Ramos (cell line): ENCODE results near the gene SMOC2.
"Not testable (repeated sequence)": the region's sequence is repeated elsewhere in the genome, so short reads cannot be mapped to it uniquely, and the experiment has no call there.

Source experiments
- in situ Hi-C: fragments of 300-500 bp; cut with MboI; formaldehyde crosslinking; loops from one replicate; pipeline ENCODE4 v1.14.3; 2022; ENCODE audit warnings: low sequenced_read_pairs; ENCODE audit not compliant: unreplicated experiment

The SMOC2 gene

DNA sequence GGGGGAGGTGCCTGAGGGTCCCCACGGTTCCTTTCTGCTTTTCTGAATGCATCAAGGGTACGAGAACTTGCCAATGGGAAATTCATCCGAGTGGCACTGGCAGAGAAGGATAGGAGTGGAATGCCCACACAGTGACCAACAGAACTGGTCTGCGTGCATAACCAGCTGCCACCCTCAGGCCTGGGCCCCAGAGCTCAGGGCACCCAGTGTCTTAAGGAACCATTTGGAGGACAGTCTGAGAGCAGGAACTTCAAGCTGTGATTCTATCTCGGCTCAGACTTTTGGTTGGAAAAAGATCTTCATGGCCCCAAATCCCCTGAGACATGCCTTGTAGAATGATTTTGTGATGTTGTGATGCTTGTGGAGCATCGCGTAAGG is 226.4 kb downstream of the SMOC2 start:
- in situ Hi-C loops = no loop called here

DNA sequence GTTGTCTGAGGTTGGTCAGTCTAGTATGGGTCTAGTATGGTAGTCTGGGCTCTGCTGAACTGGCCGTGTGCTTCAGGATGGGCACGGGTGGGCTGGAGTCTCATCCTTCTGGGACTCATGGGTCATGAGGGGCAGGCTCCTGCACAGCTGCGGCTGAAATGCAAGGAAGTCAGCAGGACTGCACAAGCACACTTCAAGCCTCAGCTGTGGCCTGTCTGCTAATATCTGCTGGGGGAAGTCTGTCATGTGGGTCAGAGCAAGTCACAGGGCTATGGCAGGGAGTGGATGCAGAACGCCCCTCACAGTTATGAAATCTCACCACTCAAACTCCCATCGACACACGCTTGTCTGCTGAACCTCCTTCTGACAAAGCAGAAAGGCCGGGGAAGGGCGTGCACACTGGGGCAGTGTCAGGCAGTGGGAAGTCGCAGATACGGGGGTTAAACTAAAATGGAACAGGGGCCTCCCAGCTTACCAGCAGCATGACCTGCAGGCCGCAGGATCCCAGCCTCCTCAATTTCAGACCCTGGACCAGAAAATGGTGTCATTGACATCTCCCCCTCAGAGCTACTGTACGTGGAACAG is 229.5 kb downstream of the SMOC2 start:
- in situ Hi-C loops = no loop called here

DNA sequence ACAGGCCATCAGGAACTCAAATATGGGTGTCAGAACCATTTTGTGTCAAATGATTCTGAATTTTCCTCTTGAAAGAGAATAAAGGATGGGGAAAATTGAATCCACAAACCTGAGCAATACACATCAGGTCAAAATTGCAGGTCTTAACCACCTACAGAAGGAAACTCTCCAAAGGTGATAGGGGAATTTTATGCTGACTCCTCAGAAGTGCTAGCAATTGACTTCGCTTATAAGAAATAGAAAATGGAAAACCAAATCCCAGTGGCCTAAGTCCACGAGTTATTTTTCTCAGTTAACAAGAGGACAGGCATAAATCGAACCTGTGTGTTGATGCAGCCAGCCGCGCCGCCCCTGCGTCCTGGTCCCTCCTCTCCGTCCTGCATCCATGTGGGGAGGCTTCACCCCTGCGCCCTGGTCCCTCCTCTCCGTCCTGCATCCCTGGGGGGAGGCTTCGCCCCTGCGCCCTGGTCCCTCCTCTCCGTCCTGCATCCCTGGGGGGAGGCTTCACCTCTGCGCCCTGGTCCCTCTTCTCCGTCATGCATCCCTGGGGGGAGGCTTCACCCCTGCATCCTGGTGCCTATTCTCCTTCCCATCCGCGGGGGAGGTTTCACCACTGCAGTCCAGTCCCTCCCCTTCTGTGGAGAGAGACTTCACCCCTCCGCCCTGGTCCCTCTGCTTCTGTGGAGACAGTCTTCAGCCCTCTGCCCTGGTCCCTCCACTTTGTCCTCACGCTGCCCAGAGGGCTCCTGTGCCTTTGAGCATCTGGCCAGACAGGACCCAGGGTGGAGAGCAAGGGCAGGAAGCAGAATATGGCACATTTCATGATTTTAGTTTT is 230.3 kb downstream of the SMOC2 start:
- in situ Hi-C loops = no loop called here

DNA sequence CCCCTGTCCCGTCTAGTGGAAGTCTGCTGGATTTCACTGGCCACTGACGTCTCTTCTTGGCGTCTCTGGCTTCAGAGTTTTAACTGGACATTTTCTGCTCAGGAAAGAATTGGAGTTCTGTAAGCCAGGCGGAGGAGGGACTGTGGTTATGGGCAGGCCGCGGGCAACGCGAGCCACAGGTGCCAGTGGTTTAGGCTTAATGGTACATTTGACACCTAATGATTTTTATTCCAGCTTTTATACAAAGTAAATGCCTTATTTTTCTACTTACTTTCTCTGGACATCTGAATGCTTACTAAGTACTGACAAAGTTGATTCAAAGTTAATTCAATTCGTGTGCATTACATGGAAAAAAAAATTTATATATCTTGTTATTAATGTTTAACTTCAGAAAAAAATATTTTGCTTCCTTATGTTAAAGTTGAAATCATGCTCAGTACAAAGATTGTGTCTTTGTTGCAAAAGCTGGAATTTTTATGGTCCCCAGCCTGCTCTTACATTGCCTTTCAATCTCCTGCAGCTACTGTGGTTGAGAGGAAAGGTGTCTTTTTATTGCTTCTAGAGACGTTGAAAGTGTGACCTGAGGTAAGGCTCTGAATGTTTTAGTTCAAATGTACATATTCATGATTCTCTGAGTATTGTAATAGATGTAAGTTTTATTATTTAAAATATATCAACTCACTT is 231.0 kb downstream of the SMOC2 start:
- in situ Hi-C loops = no loop called here

DNA sequence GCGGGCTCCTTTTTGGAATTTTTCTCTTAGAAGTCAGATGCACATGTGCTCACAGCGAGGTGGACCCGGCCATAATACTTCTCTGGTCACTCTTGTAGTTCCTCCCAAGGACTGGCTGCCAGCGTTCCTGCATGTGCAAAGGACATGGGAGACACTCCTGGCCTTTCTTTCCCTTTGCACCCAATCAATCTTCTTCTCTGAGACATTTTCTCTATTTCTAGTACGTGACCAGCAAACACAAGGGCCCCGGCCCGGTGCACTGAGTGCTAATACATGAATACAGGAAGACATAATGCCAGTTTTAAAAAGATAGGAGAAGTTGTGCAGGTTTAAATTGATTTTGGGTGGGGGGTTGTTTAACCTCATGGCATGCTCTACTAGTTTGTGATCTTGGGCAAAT is 233.6 kb downstream of the SMOC2 start:
- in situ Hi-C loops = no loop called here

DNA sequence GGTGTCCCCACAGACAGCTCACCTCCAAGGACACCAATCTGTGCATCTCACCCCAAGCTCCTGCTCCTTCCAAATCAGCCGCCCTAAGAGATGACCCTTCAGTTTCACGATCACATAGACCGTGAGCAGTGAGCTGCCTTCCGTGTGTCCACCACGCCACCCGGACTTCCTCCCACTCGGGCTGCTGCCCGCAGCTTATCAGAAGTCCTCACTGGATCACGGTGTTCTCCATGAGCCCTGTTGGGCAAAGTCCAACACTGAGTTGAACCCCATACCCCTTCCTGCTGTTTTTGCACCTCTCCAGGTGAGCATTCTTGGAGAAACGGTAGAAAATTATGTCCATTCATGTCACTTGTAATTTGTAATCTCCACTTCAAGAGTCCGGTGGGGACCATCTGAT is 234.4 kb downstream of the SMOC2 start:
- in situ Hi-C loops = no loop called here

DNA sequence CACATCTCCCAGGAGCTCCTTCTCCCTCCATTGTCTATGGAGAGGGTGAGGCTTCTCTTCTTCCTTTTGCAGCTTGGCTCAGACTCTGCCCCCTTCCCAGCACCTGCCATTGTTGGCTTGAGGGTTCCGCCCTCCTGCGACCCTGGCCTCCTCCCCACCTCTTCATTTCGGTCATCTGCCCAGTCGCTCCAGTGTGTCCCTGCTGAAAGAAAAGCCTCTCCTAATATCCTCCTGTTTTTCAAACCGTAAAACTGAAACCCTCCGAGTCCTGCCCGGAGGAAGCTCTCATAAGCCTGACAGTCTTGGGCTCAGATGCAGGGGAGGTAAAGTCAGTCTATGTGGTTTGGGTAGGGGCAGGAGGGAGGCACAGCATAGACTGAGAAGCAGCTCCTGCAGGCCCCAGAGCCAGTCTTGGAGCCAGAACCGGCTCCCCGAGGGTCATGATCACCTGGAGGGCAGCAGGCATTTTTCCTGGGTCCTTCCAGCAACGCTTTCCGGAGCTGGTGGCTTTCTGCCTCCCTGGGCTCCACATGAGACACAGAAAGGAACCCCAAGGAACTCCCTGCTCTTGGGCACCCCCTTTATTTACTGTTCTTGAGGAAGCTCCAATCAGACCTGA is 235.1 kb downstream of the SMOC2 start:
- in situ Hi-C loops = no loop called here

DNA sequence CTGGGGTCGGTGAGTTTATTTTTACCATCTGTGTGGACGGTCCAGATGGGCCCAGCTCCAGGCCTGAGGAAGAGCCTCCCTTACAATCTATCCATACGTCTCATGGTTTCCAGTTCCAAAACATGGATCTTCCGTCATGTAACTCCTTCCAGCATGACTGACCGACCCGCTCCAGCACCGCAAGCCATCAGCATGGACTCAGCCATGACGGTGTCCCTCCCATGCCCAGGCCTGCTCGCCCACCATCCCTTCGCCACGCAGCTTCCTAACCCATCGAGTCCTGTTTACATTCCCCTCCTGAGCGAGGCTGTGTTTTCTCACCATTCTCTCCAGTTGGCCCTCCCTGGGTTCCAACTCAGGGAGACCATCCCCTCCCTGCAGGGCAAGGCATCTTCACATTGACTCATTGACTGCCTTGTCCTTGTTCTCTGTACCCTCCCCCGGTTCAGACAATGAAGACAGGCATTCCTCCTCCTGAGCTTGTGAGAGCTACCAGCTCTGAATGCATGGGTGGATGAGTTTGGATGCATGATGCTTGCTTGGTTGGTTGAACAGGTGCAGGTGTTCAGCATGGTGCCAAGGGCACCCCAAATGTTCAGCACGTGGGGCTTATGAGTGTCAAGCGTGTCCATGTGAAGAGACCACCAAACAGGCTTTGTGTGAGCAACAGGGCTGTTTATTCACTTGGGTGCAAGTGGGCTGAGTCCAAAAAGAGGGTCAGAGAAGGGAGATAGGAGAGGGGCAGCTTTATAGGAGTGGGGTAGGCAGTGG is 235.8 kb downstream of the SMOC2 start:
- in situ Hi-C loops = no loop called here

DNA sequence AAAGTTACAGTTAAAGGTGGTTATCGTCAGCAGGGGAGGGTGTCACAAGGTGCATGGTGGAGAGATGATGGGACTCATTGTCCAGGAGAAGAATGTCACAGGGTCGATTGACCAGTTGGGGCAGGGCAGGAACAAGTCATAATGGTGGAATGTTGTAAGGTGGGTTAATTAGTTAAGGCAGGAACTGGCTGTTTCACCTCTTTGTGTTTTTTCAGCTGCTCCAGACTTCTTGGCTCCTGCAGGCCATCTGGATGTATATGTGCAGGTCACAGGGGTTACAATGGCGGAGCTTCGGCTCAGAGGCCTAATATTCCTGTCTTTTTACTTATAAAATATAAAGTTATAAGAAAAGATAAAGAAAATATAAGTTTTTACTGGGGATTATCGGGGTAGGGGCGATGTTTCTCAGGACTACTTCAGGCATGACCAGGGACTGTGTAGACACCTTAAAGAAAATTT is 236.4 kb downstream of the SMOC2 start:
- in situ Hi-C loops = not testable (repeated sequence)

DNA sequence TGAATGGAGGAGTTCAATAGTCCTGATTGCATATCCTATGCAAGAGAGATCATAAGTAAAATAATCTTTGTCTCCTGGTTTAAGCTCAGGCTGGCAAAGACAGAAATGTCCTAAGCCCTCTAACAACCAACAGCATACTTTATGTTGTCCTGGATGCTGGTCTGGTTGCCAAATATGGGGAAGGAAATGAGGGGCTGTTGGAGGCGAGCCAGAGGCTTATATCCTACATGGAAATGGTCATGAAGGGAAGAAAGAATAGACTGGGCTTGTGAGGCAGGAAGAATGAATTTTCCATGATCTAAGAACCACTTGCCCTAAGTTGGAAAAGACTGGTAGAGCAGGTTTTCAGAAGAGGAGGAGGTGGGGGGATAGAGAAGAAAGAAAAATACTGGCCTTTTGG is 237.1 kb downstream of the SMOC2 start:
- in situ Hi-C loops = no loop called here

DNA sequence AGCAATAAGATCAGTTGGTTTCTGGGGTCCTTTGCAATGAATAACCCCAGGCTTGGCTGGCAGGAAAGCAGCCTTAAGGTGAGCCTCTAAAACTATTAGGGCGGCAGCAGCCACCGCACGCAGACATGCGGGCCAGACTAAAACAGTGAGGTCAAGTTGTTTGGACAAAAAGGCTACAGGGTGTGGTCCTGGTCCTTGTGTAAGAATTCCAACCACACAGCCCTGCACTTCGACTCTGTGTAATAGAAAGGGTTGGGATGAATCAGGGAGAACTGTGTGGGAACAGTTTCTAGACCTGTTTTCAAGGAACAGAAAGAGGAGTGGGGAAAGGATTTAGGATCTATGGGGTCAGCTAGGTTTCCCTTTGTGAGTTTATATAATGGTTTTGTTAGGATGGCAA is 237.6 kb downstream of the SMOC2 start:
- in situ Hi-C loops = no loop called here

DNA sequence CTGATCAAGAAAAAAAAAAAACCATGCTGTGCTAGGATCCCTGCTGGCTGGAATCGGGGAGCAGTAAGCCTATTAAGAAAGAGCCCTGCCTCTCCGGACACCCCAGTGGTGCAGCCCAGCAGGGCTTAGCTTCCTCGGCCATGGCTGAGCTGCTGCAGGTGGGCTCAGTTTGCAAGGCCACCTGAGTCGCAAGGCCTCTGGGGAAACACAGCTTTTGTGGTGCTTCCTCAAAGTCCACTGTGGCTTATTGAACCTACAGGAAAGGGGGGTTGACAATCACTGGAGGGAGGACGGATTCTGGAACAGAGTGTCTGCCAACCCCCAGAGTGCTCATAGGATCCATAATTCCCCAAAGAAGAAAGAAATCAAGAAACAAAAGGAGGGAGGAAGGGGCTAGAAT is 240.8 kb downstream of the SMOC2 start:
- in situ Hi-C loops = no loop called here

DNA sequence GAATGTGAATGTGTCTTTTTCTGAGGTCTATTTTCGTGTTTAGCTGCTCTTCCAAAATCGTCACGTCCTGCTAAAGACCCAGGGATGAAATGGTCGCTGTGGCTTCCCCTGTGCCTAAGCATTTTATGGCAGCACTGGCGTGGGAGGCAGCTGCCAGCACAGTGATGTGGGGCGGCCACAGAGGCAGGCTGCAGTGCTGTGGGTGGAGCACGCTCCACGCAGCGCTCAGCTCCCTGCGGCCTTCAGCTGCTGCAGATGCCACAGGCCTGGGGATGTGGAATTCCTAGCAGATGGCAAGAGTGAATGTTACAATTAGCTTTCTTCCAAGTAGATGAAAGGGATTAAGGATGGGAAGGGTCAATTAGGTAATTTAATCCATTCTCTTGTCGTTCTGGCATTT is 242.6 kb downstream of the SMOC2 start:
- in situ Hi-C loops = no loop called here

DNA sequence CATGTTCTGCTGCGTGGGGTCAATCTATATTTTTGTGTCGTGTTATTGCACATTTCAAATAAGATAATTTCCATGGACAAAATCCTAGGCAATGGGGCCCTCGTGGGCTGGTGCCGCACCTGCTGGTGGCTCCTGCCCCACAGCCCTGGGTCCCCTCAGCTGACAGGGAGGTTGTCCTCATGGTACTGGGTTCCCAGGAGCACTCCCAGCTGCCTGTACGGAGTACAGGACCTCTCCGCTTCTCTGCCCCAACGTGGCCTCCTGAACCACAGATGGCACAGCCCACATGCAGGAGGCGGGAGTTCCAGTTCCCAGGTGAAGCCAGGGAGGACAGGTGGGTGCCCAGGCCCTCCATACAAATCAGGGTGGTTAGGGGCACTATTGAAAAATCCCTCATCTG is 243.5 kb downstream of the SMOC2 start:
- in situ Hi-C loops = no loop called here

DNA sequence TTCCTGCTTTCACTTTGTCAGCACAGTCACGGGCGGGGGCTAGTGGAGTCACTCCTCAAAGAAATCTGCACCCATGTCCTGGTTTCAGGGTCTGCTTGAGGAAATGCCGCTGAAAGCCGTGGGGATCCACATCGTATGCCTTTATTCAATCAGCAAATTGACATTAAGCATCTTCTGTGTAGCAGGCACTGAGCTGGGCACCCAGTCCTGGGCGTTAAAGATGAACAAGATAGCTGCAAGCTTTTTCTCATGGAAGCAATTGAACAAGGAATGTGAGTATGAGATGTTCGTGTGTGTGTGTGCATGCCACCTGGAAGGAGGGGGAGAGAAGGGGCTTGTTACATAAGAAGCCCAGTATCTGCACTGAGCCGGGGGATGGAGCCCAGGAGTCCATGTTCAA is 243.9 kb downstream of the SMOC2 start:
- in situ Hi-C loops = no loop called here

DNA sequence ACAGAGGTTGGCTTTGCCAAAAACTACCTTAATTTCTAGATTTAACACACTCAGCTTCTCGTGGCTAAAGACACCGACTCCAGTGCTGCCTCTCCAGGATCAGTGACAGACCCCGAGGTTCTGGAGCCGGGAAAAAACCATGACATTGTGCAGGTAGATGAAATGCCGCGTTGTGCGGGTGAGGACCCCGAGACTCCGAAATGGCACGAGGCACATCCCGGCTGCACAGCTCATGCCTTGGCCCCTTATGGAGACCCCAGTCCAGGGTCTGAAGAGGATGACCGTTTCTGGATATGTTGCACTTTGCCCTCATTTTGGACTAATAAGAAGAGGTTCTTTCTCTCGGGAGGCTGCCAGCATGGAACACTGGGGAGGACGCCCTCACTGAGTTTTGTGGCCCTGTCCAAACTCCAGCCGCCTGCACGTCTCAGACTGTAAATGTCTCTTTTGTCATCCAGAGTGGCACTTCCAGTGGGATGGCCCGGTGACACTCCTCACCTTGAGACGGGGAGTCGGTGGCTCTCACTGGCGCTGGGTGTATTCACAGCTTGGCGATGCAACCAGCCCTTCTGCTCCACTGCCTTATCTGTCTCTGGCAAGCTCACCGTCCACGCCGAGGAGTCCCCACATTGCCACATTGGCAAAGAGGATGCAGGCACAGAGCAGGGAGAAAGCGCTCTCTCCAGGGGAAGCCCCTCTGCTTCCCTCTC is 245.2 kb downstream of the SMOC2 start:
- in situ Hi-C loops = no loop called here

DNA sequence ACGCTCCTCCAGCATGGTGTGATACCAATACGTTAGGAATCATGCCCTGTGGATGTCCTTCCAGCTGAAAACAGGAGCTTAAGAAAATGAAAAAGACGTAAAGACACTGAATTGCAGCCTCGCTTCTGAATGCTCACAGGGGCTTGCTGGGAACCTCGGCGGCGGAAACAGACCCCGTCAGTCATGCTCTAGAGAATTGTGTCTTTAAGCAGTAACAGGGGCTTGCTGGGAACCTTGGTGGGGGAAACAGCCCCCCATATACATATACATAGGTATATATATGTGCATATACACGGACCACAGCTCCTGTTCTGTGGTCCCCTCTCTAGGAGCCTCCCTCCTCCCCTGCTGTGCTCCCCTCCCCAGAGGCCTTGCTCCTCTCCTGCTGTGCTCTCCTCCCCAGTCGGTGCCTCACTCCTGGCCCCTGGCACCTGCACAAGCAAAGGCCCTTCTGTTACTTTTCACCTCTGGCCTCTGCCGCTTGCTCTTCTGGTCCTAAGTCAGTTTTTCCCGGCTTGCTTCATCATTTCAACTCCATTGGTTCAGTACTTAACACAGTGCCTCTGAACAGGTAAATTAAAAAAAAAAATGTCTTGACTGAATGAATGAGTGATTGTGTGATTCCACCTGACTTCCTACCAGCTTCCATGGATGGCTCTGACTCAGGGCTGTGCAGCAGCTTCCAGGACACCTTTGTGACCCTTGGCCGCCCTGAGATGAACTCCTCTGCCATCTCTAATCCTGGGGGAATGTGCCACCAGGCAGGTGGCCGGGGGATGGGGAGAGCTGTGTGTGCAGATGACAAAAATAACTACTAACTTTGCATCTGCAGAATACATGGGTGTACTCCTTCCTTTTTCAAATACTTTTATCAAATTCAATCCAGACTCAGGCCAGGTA is 246.1 kb downstream of the SMOC2 start:
- in situ Hi-C loops = no loop called here

DNA sequence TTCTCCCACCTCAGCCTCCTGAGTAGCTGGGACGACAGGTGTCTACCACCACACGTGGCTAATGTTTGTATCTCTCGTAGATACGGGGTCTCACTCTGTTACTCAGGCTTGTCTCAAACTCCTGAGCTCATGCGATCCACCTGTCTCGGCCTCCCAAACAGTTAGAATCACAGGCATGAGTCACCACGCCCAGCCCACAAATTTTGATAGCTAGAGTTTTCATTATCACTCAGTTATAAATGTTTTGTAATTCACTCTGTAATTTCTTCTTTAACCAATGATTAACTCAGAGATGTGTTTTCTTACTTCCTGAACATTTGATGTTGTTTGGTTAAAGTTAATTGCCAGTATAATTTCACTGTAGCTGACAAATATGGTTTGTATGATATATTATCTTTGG is 249.3 kb downstream of the SMOC2 start:
- in situ Hi-C loops = no loop called here

DNA sequence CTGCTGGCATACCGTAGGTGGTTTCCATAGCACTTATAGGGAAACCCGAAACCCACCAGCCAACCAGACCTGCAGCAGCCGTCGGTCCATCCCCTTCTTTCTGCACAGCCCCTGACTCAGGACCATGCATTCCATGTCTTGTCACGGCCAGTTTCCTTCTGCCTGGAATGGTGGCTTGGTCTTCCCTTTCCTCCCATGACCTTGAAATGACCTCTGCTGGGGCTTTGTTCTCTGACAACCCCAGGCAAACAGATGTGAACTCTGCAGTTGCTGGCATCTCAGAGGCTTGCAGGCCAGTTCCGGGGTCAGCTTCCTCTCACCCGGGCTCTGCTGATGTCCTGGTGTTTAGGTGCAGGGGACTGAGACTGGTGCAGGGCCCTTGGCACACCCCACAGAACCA is 250.8 kb downstream of the SMOC2 start:
- in situ Hi-C loops = no loop called here
